HEK293 (cell line): ENCODE data around the gene SPRTN.
A peak's percentile ranks its signal among the peaks of the same experiment; 100 is the strongest.

ENCODE experiments used
- CTCF ChIA-PET: fragments of 350-600 bp; formaldehyde crosslinking; extraction: SDS; loops from one replicate; lab custom pipeline; 2021; ENCODE audit warnings: antibody characterized with exemption; lab: Yijun Ruan, JAX
- POLR2A ChIA-PET: fragments of 300-600 bp; formaldehyde crosslinking; extraction: SDS; loops from one replicate; lab custom pipeline; 2020; ENCODE audit warnings: antibody characterized with exemption, inconsistent platforms; lab: Yijun Ruan, JAX
- H3K27ac ChIP-seq: fragments of 200-500 bp; sonication (Bioruptor generic); 2 replicates; pipeline ENCODE4 v1.5.1; 2014; ENCODE audit warnings: low read depth, low read length, control low read depth, inconsistent platforms; ENCODE audit errors: extremely low read depth
- H3K36me3 ChIP-seq, 2 experiments: fragments of 200-500 bp in 1 of 2; sonication (Bioruptor generic) in 1 of 2; 1 replicate in 1 of 2; 2 replicates in 1 of 2; pipeline ENCODE4 v1.5.1; 2014 to 2017; ENCODE audit warnings: inconsistent platforms in 2 of 2, low read length in 2 of 2; ENCODE audit not compliant: control insufficient read depth in 2 of 2, insufficient read depth in 1 of 2
- H3K4me1 ChIP-seq: fragments of 200-500 bp; sonication (Bioruptor generic); 2 replicates; pipeline ENCODE4 v1.5.1; 2014; ENCODE audit warnings: mild to moderate bottlenecking, low read length, inconsistent platforms; ENCODE audit not compliant: control insufficient read depth, insufficient read depth
- H3K4me3 ChIP-seq: 2 replicates; pipeline ENCODE4 v1.5.1; 2011; ENCODE audit warnings: low read depth, mild to moderate bottlenecking, control low read depth, low read length, moderate library complexity
- H3K9me3 ChIP-seq: fragments of 200-500 bp; sonication (Bioruptor generic); 2 replicates; pipeline ENCODE4 v1.5.1; 2014; ENCODE audit warnings: low read depth, low read length, inconsistent platforms; ENCODE audit not compliant: control insufficient read depth, insufficient read depth
- BCL6B ChIP-seq: fragments of 450-650 bp; formaldehyde crosslinking; IDR thresholded peaks from 2 replicates; pipeline ENCODE4 v1.5.1; 2017; ENCODE audit warnings: missing biosample characterization, missing genetic modification characterization
- GFI1B ChIP-seq: fragments of 450-650 bp; formaldehyde crosslinking; IDR thresholded peaks from 2 replicates; pipeline ENCODE4 v1.5.1; 2016; ENCODE audit warnings: missing biosample characterization, missing genetic modification characterization
- GLI4 ChIP-seq: fragments of 450-650 bp; formaldehyde crosslinking; IDR thresholded peaks from 2 replicates; pipeline ENCODE4 v1.5.1; 2016; ENCODE audit warnings: missing biosample characterization, missing genetic modification characterization
- GLIS1 ChIP-seq: fragments of 450-650 bp; formaldehyde crosslinking; IDR thresholded peaks from 2 replicates; pipeline ENCODE4 v1.5.1; 2016; ENCODE audit warnings: missing biosample characterization, missing genetic modification characterization
- IKZF3 ChIP-seq: fragments of 450-650 bp; IDR thresholded peaks from 2 replicates; pipeline ENCODE4 v1.5.0; 2018; ENCODE audit warnings: missing biosample characterization, mild to moderate bottlenecking, missing genetic modification characterization, moderate library complexity
- KLF16 ChIP-seq: fragments of 450-650 bp; formaldehyde crosslinking; IDR thresholded peaks from 2 replicates; pipeline ENCODE4 v1.5.1; 2017; ENCODE audit warnings: missing biosample characterization, missing genetic modification characterization
- MYNN ChIP-seq: fragments of 450-650 bp; formaldehyde crosslinking; IDR thresholded peaks from 2 replicates; pipeline ENCODE4 v1.5.1; 2016; ENCODE audit warnings: missing biosample characterization, missing genetic modification characterization, borderline replicate concordance
- PBX3 ChIP-seq: sonication (generic); formaldehyde crosslinking; IDR thresholded peaks from 2 replicates; pipeline ENCODE4 v1.8.1; 2022; ENCODE audit warnings: mild to moderate bottlenecking, moderate library complexity, missing genetic modification reagents
- SALL2 ChIP-seq: fragments of 450-650 bp; formaldehyde crosslinking; IDR thresholded peaks from 2 replicates; pipeline ENCODE4 v1.5.0; 2017; ENCODE audit warnings: missing biosample characterization, mild to moderate bottlenecking, missing genetic modification characterization, borderline replicate concordance
- SP2 ChIP-seq: fragments of 450-650 bp; formaldehyde crosslinking; IDR thresholded peaks from 2 replicates; pipeline ENCODE4 v1.5.1; 2016; ENCODE audit warnings: missing biosample characterization, missing genetic modification characterization
- TCF7L2 ChIP-seq: IDR thresholded peaks from 2 replicates; pipeline ENCODE4 v1.6.1; 2011; ENCODE audit warnings: low read depth, mild to moderate bottlenecking, inconsistent platforms, low read length, moderate library complexity, borderline replicate concordance
- ZBTB20 ChIP-seq: fragments of 450-650 bp; formaldehyde crosslinking; IDR thresholded peaks from 2 replicates; pipeline ENCODE4 v1.5.1; 2016; ENCODE audit warnings: missing biosample characterization, missing genetic modification characterization
- ZBTB48 ChIP-seq: fragments of 450-650 bp; formaldehyde crosslinking; IDR thresholded peaks from 2 replicates; pipeline ENCODE4 v1.5.1; 2016; ENCODE audit warnings: missing biosample characterization, missing genetic modification characterization
- ZFP69B ChIP-seq: fragments of 450-650 bp; formaldehyde crosslinking; IDR thresholded peaks from 2 replicates; pipeline ENCODE4 v1.5.1; 2016; ENCODE audit warnings: missing biosample characterization, missing genetic modification characterization
- ZNF10 ChIP-seq: fragments of 450-650 bp; formaldehyde crosslinking; IDR thresholded peaks from 2 replicates; pipeline ENCODE4 v1.5.1; 2017; ENCODE audit warnings: missing biosample characterization, missing genetic modification characterization
- ZNF157 ChIP-seq: fragments of 450-650 bp; formaldehyde crosslinking; IDR thresholded peaks from 2 replicates; pipeline ENCODE4 v1.5.1; 2016; ENCODE audit warnings: missing biosample characterization, missing genetic modification characterization
- ZNF223 ChIP-seq: fragments of 450-650 bp; formaldehyde crosslinking; IDR thresholded peaks from 2 replicates; pipeline ENCODE4 v1.5.1; 2016; ENCODE audit warnings: missing biosample characterization, missing genetic modification characterization
- ZNF354C ChIP-seq: fragments of 450-650 bp; formaldehyde crosslinking; IDR thresholded peaks from 2 replicates; pipeline ENCODE4 v1.5.1; 2016; ENCODE audit warnings: missing biosample characterization, missing genetic modification characterization, low read depth, borderline replicate concordance
- ZNF366 ChIP-seq: fragments of 450-650 bp; formaldehyde crosslinking; conservative IDR thresholded peaks from 2 replicates; pipeline ENCODE4 v1.5.1; 2016; ENCODE audit warnings: missing biosample characterization, missing genetic modification characterization
- ZNF394 ChIP-seq: fragments of 450-650 bp; formaldehyde crosslinking; IDR thresholded peaks from 2 replicates; pipeline ENCODE4 v1.5.1; 2016; ENCODE audit warnings: missing biosample characterization, missing genetic modification characterization, mild to moderate bottlenecking, moderate library complexity, borderline replicate concordance
- ZNF423 ChIP-seq: fragments of 450-650 bp; formaldehyde crosslinking; IDR thresholded peaks from 2 replicates; pipeline ENCODE4 v1.5.1; 2016; ENCODE audit warnings: missing biosample characterization, missing genetic modification characterization
- ZNF514 ChIP-seq: fragments of 450-650 bp; formaldehyde crosslinking; IDR thresholded peaks from 2 replicates; pipeline ENCODE4 v1.5.1; 2016; ENCODE audit warnings: missing biosample characterization, missing genetic modification characterization
- ZNF521 ChIP-seq: fragments of 450-650 bp; formaldehyde crosslinking; IDR thresholded peaks from 2 replicates; pipeline ENCODE4 v1.5.1; 2017; ENCODE audit warnings: missing biosample characterization, mild to moderate bottlenecking, missing genetic modification characterization
- ZNF571 ChIP-seq: fragments of 450-650 bp; formaldehyde crosslinking; IDR thresholded peaks from 2 replicates; pipeline ENCODE4 v1.5.0; 2017; ENCODE audit warnings: missing biosample characterization, missing genetic modification characterization
- ZNF621 ChIP-seq: fragments of 450-650 bp; formaldehyde crosslinking; IDR thresholded peaks from 2 replicates; pipeline ENCODE4 v1.5.1; 2017; ENCODE audit warnings: missing biosample characterization, missing genetic modification characterization
- ZNF654 ChIP-seq: fragments of 450-650 bp; formaldehyde crosslinking; IDR thresholded peaks from 2 replicates; pipeline ENCODE4 v1.5.1; 2016; ENCODE audit warnings: low read depth, missing biosample characterization, missing genetic modification characterization
- ZNF747 ChIP-seq: fragments of 450-650 bp; formaldehyde crosslinking; IDR thresholded peaks from 2 replicates; pipeline ENCODE4 v1.5.1; 2016; ENCODE audit warnings: missing biosample characterization, missing genetic modification characterization
- ZNF777 ChIP-seq: fragments of 450-650 bp; formaldehyde crosslinking; IDR thresholded peaks from 2 replicates; pipeline ENCODE4 v1.5.1; 2017; ENCODE audit warnings: missing biosample characterization, missing genetic modification characterization, borderline replicate concordance
- ZSCAN30 ChIP-seq: fragments of 450-650 bp; IDR thresholded peaks from 2 replicates; pipeline ENCODE4 v1.5.1; 2018; ENCODE audit warnings: missing biosample characterization, mild to moderate bottlenecking, missing genetic modification characterization, moderate library complexity
- TF ChIP-seq, protein P1 (sequence below): fragments of 450-650 bp; IDR thresholded peaks from 2 replicates; pipeline ENCODE4 v1.5.1; 2018; ENCODE audit warnings: missing biosample characterization, mild to moderate bottlenecking, missing genetic modification characterization
- TF ChIP-seq, protein P2 (sequence below): fragments of 450-650 bp; formaldehyde crosslinking; conservative IDR thresholded peaks from 2 replicates; pipeline ENCODE4 v1.5.1; 2016; ENCODE audit warnings: low read depth, missing biosample characterization, missing genetic modification characterization

The SPRTN gene

GRCh38 chr1:231335663-231336602 lies 2.2 kb upstream of the SPRTN start (continued):
- TF ChIP-seq BCL6B (tag by site-specific recombination) (no peak), GFI1B (no peak), SALL2 (no peak), PBX3 (no peak), ZBTB20 (tag by site-specific recombination) (peak; percentile 96), GLI4 (tag by site-specific recombination) (no peak), ZNF394 (no peak), ZNF747 (tag by site-specific recombination) (no peak), ZNF571 (tag by site-specific recombination) (no peak), ZNF654 (tag by site-specific recombination) (no peak), ZSCAN30 (tag by site-specific recombination) (no peak), IKZF3 (tag by site-specific recombination) (no peak), SP2 (no peak), MYNN (tag by site-specific recombination) (no peak), ZNF354C (no peak), ZNF223 (no peak), TCF7L2 (no peak), ZNF157 (no peak)
- TF ChIP-seq, protein P1, sequence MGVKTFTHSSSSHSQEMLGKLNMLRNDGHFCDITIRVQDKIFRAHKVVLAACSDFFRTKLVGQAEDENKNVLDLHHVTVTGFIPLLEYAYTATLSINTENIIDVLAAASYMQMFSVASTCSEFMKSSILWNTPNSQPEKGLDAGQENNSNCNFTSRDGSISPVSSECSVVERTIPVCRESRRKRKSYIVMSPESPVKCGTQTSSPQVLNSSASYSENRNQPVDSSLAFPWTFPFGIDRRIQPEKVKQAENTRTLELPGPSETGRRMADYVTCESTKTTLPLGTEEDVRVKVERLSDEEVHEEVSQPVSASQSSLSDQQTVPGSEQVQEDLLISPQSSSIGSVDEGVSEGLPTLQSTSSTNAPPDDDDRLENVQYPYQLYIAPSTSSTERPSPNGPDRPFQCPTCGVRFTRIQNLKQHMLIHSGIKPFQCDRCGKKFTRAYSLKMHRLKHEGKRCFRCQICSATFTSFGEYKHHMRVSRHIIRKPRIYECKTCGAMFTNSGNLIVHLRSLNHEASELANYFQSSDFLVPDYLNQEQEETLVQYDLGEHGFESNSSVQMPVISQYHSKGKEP (tag by site-specific recombination), result no peak
- TF ChIP-seq, all 188 proteins: peak for 12

GRCh38 chr1:231337043-231337471 lies 1.0 kb upstream of the SPRTN start:
- Histone ChIP-seq H3K36me3 (peaks cover 14 to 25% of the 10 kb centered on the region in 2 experiments), H3K9me3 (no peaks in the 10 kb centered on the region), H3K27ac (peak overlapping the region; percentile 83), H3K4me3 (peak overlapping the region; percentile 68), H3K4me1 (peaks cover 12% of the 10 kb centered on the region)
- ChIA-PET CTCF (interaction anchor here (0.8 to 1.8 kb wide), 5 partner anchors 12 to 255 kb away, joined by 3 to 9 read pairs (median 6); no protein-coding TSS in a partner anchor), POLR2A (interaction anchor here (0.7 to 2.7 kb wide), 15 partner anchors 10 to 358 kb away, joined by 3 to 21 read pairs (median 6); partner anchors contain the start of genes ARV1, GNPAT and TTC13)
- 0 out of 2 replicates have a peak, but pooled peaks have one; percentile 26 for TF ChIP-seq ZBTB48 (tag by site-specific recombination)
- TF ChIP-seq ZNF621, result no peak
- no peak for TF ChIP-seq ZNF777 (tag by site-specific recombination)
- no peak for TF ChIP-seq ZNF10 (tag by site-specific recombination)
- TF ChIP-seq ZNF423, result no peak
- TF ChIP-seq, protein P2, sequence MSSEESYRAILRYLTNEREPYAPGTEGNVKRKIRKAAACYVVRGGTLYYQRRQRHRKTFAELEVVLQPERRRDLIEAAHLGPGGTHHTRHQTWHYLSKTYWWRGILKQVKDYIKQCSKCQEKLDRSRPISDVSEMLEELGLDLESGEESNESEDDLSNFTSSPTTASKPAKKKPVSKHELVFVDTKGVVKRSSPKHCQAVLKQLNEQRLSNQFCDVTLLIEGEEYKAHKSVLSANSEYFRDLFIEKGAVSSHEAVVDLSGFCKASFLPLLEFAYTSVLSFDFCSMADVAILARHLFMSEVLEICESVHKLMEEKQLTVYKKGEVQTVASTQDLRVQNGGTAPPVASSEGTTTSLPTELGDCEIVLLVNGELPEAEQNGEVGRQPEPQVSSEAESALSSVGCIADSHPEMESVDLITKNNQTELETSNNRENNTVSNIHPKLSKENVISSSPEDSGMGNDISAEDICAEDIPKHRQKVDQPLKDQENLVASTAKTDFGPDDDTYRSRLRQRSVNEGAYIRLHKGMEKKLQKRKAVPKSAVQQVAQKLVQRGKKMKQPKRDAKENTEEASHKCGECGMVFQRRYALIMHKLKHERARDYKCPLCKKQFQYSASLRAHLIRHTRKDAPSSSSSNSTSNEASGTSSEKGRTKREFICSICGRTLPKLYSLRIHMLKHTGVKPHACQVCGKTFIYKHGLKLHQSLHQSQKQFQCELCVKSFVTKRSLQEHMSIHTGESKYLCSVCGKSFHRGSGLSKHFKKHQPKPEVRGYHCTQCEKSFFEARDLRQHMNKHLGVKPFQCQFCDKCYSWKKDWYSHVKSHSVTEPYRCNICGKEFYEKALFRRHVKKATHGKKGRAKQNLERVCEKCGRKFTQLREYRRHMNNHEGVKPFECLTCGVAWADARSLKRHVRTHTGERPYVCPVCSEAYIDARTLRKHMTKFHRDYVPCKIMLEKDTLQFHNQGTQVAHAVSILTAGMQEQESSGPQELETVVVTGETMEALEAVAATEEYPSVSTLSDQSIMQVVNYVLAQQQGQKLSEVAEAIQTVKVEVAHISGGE, result no peak
- TF ChIP-seq ZNF366, result no peak
- no peak for TF ChIP-seq ZNF521 (tag by site-specific recombination)
- TF ChIP-seq ZFP69B, result no peak
- no peak for TF ChIP-seq ZNF514 (tag by site-specific recombination)
- peak; percentile 99 for TF ChIP-seq GLIS1
- TF ChIP-seq KLF16 (tag by site-specific recombination), result no peak
